HL-60 (cell line): Measurements from ENCODE around the gene ZNF808.
A peak's percentile ranks its signal among the peaks of the same experiment; 100 is the strongest.
"Not testable (repeated sequence)": the region's sequence is repeated elsewhere in the genome, so short reads cannot be mapped to it uniquely, and the experiment has no call there.

Source experiments
- DNase-seq, 2 experiments: peaks; one replicate each; pipeline ENCODE4 v3.0.0-alpha.2; 2010 to 2020; ENCODE audit warnings: low read depth in 1 of 2, low spot score in 1 of 2
- H3K27ac ChIP-seq: fragments of 250-450 bp; sonication (Bioruptor Pico); replicated peaks from 2 replicates; pipeline ENCODE4 v1.5.1; 2020; ENCODE audit warnings: mild to moderate bottlenecking, moderate library complexity
- H3K27me3 ChIP-seq: fragments of 250-450 bp; sonication (Bioruptor Pico); 2 replicates; pipeline ENCODE4 v1.5.1; 2021; ENCODE audit warnings: mild to moderate bottlenecking, moderate library complexity; ENCODE audit not compliant: insufficient read depth, poor library complexity, severe bottlenecking
- H3K4me3 ChIP-seq: replicated peaks from 2 replicates; pipeline ENCODE4 v1.5.1; 2011; ENCODE audit warnings: mild to moderate bottlenecking, control low read depth, low read length; ENCODE audit not compliant: insufficient read depth
- CTCF ChIP-seq: IDR thresholded peaks from one replicate; pipeline ENCODE4 v1.5.1; 2011; ENCODE audit warnings: low read length, control low read depth, inconsistent platforms; ENCODE audit not compliant: insufficient read depth
- GABPA ChIP-seq: IDR thresholded peaks from 2 replicates; pipeline ENCODE4 v1.6.1; 2012; ENCODE audit warnings: low read depth
- POLR2AphosphoS5 ChIP-seq: IDR thresholded peaks from 2 replicates; pipeline ENCODE4 v1.6.1; 2012; ENCODE audit warnings: low read depth
- SPI1 ChIP-seq: IDR thresholded peaks from 2 replicates; pipeline ENCODE4 v1.6.1; 2012; ENCODE audit warnings: low read depth, mild to moderate bottlenecking, borderline replicate concordance
- TF ChIP-seq, protein P1 (sequence below): IDR thresholded peaks from 2 replicates; pipeline ENCODE4 v1.6.1; 2012; ENCODE audit warnings: low read depth; ENCODE audit not compliant: insufficient replicate concordance

The ZNF808 gene

GRCh38 chr19:52527956-52528351, 486 bp downstream of the ZNF808 start:
- no peaks in the 10 kb centered on the region for H3K27me3 ChIP-seq
- DNase-seq, result peak in 1 of 2 experiments; percentile 1
- TF ChIP-seq GABPA (no peak), POLR2AphosphoS5 (no peak)
- peak overlapping the region; percentile 64 for H3K4me3 ChIP-seq
- H3K27ac ChIP-seq, result peak overlapping the region; percentile 96

DNA sequence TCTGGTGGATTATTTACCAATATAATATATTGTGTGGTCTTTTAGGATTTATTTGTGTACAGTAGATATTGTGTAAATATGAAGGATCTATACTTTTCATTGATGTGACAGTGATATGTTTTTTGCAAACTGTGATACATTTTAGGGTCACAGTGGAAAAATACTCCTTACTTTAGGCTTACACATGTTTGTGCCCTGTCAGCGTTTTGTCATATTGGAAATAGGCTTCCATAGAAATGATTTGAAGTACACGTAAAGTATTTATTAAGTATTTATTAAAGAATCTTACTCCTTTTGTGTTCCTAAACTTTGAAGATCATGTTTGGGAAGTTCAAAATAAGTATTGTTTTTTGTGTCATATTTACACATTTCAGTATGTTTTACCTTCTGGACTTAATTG, 5.0 kb downstream of the ZNF808 start:
- no peak overlapping the region for H3K4me3 ChIP-seq
- TF ChIP-seq, protein P1, sequence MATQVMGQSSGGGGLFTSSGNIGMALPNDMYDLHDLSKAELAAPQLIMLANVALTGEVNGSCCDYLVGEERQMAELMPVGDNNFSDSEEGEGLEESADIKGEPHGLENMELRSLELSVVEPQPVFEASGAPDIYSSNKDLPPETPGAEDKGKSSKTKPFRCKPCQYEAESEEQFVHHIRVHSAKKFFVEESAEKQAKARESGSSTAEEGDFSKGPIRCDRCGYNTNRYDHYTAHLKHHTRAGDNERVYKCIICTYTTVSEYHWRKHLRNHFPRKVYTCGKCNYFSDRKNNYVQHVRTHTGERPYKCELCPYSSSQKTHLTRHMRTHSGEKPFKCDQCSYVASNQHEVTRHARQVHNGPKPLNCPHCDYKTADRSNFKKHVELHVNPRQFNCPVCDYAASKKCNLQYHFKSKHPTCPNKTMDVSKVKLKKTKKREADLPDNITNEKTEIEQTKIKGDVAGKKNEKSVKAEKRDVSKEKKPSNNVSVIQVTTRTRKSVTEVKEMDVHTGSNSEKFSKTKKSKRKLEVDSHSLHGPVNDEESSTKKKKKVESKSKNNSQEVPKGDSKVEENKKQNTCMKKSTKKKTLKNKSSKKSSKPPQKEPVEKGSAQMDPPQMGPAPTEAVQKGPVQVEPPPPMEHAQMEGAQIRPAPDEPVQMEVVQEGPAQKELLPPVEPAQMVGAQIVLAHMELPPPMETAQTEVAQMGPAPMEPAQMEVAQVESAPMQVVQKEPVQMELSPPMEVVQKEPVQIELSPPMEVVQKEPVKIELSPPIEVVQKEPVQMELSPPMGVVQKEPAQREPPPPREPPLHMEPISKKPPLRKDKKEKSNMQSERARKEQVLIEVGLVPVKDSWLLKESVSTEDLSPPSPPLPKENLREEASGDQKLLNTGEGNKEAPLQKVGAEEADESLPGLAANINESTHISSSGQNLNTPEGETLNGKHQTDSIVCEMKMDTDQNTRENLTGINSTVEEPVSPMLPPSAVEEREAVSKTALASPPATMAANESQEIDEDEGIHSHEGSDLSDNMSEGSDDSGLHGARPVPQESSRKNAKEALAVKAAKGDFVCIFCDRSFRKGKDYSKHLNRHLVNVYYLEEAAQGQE, result no peak
- TF ChIP-seq SPI1 (no peak), GABPA (no peak), CTCF (no peak), POLR2AphosphoS5 (no peak)

GRCh38 chr19:52533901-52534300, 6.4 kb downstream of the ZNF808 start:
- Histone ChIP-seq H3K4me3 (no peak overlapping the region), H3K27me3 (no peaks in the 10 kb centered on the region), H3K27ac (no peak overlapping the region)
- TF ChIP-seq, protein P1, result no peak
- TF ChIP-seq CTCF, result no peak
- no peak for TF ChIP-seq SPI1
- no peak for TF ChIP-seq GABPA
- TF ChIP-seq POLR2AphosphoS5, result no peak
- peak in 1 of 2 experiments; percentile 55 for DNase-seq

More for the DNA sequence above, 5.0 kb downstream of the ZNF808 start:
- Histone ChIP-seq H3K27me3 (no peaks in the 10 kb centered on the region), H3K27ac (no peak overlapping the region)
- no peak for DNase-seq

DNA sequence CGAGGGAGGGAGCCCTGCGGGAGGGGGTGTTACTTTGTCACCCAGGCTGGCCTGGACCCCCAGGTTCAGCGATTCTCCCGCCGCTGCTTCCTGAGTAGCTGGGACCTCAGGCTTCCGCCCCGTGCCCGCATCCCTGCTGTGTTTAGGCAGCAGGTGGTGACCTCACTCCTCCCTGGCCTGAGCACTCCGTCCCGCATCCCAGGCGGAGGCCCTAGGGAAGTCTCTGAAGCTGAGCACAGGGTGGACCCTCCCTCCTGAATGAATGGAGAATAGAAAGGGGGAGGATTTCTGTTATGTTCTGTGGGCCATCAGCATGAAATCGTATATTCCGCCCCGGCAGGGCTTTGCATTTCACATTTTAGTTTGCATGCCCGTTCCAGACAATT, 7.9 kb downstream of the ZNF808 start:
- not testable (repeated sequence) for H3K27ac ChIP-seq, H3K4me3 ChIP-seq, DNase-seq, H3K27me3 ChIP-seq

DNA sequence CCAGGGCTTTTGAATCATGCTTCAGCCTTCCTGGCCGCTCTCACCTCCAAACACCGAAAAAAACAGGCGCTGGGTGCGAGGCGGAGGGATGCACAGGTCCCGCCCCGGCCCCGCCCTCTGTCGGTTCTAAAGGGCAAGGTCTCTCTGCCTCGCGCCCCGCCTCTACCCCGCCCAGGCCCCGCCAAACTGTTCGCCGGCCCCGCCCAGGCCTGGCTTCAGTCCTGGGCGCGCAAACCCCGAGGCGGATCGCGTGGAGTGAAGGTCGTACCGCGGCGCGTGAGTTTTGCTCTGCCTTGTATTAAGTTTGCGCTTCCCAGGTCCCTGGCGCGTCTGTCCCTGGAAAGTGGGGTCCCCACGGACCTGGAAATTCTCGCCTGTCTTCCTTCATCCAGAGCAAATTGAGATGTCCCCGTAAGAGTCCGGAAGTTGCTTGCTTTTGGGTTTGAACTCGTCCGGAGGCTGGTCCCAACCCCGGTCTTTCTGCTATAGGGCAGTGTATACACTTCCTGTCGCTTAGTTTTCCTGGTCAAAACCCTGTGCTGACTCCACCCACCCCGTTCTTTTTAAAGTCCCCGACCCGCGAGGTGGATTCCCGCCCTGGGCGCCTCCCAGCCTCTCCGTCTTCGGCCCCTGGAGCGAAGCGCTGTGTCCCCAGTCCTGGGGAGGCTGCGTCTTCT, 8.4 kb downstream of the ZNF808 start:
- Histone ChIP-seq H3K27ac (no peak overlapping the region), H3K27me3 (no peaks in the 10 kb centered on the region), H3K4me3 (no peak overlapping the region)
- DNase-seq, result no peak
- no peak for TF ChIP-seq GABPA
- TF ChIP-seq, protein P1, result no peak
- no peak for TF ChIP-seq POLR2AphosphoS5
